ENCODE results near the gene KSR1.

KSR1 gene

DNA sequence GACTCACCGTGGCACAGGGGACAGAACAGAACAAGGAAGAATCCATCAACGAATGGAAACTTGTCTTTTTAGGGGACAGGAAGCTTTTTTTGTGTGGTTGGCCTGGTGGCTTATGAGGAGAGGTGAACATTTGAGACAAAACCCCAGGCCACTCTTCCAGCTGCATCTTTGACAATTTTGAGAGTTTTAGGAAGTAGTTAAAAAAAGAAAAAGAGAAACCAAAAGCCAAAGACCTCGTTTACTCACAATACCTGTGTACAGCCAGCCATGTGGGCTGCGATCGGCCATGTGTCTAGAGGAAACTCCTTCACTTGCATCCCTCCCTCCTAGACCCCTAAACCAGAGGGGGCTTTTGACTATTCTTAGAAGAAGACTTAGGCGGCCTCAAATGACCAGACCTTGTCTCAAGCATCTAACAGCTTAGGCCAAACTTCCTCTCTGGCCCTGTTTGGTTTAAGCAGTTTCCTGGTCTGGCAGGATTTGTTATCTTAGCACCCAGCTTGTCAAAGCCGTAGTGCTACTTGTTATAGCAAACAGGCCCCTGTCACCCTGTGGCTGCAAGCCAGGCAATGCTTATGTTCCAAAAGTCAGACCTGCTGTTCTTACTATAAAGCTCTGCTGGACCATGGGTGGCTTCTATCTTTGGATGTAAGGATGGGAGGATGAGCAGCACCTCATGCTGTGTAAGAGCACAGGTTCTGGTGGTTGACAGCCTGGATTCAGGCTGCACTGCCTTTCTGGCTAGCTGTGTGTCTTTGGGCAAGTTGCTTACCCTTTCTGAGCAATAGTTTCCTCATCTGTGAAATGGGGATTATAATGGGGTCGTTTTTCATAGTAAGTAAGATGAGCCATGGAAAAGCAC, 17.7 kb downstream of the KSR1 start:
- no peak for DNase-seq (ENCODE audit: low spot score)

DNA sequence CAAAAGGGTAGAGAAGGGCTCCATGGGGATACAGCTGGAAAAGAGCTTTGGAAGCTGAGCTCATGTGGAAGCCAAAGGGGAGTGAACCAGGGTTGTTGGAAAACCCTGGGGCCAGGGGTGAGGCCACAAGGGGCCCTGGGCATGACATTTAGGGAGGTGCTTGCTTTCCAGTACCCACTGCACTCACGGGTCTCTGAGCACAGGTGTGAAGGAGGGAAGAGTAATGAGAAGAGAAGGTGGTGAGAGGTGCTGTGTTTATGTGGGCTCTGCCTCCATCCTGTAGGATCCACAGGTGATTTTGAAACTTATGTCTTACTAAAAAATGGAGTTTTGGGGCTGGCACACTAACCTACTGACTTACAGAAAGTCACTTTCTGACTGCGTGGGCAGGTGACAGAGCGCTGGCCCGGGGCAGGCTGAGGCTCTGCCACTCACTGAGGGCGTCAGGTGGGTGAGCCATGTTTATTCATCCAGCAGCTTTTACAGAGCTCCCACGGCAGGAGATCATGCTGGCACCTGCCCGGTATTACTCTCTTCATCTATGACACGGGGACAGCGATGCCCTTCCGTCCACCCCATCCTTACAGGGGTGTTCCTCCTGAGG, 18.9 kb downstream of the KSR1 start:
- no peak for DNase-seq (ENCODE audit: low spot score)

DNA sequence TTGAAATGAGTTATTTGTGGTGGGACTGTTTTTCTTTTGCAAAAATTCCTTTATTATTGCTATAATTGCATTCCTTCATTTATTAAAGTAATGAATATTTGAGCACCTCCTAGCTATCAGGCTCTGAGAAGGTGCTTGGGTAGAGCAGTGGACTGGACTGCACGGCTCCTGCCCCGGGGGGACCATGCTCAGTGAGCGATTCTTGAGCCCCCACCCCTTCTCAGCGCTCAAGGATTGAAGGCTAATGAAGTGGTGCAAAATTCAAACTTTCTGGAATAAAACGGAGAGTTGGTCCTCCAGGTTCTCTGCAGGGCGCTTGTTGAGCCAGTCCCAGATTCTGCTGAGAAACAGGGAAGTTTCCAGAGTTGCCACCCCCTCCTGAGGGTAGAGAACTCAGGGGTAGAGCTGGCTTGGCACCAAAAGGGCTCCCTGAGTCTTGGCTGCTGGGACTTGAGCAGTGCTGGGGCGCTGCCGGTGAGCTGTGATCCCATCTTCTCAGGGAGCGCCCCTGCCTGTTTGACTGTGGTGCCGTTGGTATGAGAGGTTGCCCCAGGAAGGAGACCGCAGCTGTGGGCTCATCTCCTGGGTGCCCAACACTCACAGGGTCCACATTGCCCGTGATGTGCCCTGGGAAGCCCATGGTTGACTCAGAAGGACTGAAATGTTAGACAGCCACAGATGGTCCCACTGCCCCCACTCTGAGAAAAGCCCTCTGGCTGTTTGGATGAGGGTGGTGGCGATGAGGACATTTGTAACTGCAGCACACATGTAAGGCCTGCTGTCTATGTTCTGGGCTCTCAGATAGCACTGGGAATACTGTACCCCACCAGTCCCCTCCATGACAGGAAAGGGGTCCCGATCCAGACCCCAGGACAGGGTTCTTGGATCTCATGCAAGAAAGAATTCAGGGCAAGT, 20.0 kb downstream of the KSR1 start:
- no peak for DNase-seq (ENCODE audit: low spot score)

GRCh38 chr17:27477050-27477888, 21.0 kb downstream of the KSR1 start:
- no peak for DNase-seq (ENCODE audit: low spot score)

DNA sequence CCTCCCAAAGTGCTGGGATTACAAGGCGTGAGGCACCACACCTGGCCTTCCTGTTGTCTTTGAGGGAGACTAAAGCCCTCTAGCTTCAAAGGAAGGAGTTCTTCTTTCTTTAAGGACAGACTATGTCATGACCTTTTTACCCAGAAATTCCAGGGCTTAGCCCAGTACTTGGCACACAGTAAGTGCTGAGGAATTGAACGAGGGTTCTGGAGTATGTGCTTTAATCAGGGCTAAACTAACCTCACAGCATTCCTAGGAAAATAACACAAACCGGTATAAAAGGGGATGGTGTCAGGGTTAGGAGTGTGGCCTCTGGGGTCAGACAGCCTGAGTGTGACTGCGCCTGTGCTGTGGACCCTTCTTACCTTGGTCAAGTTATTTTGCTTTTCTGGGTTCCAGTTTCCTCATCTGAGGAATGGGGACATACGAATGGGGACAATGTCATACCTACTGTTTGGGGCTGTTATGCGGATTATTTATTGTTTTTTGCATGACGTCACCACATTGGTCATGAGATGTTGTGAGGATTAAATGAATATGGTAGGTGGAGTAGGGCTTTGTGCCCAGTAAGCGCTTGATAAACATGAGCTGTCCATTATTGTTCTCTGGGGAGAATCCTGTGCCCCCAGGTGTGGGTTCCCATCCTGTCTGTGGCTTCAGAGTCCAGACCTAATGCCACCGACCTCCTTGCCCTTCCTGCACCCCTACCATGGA, 21.9 kb downstream of the KSR1 start:
- no peak for DNase-seq (ENCODE audit: low spot score)

GRCh38 chr17:27478901-27479538, 22.8 kb downstream of the KSR1 start:
- no peak for DNase-seq (ENCODE audit: low spot score)

- no peak for DNase-seq (ENCODE audit: low spot score)
These were observed 23.6 kb downstream of the KSR1 start for GRCh38 chr17:27479838-27480237.

GRCh38 chr17:27480699-27481098, 24.5 kb downstream of the KSR1 start:
- no peak for DNase-seq (ENCODE audit: low spot score)

DNA sequence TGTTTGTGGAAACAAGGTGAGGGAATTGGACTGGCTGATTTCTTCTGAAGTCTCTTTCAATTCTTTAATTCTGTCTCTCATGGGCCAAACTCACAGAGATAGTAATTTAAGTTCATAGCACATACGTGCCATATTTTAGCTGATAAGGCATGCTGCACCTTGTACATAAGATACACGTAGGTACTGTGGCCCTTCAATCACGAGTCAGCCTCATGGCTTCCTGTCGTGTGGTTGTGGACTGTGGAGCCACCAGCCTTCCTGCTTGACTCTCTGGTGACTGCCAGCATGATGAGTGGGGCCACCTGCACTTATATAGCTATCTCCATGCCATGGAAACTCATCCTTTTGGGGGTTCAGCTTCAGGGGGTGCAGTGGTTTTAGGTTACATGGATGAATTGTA, 25.1 kb downstream of the KSR1 start:
- DNase-seq (ENCODE audit: low spot score), result no peak

GRCh38 chr17:27485125-27485524, 28.9 kb downstream of the KSR1 start:
- DNase-seq (ENCODE audit: low spot score), result no peak

- no peak for DNase-seq (ENCODE audit: low spot score)
These were observed 29.7 kb downstream of the KSR1 start for GRCh38 chr17:27485716-27486495.

- DNase-seq (ENCODE audit: low spot score), result no peak
These were observed 30.5 kb downstream of the KSR1 start for GRCh38 chr17:27486741-27487140.

DNA sequence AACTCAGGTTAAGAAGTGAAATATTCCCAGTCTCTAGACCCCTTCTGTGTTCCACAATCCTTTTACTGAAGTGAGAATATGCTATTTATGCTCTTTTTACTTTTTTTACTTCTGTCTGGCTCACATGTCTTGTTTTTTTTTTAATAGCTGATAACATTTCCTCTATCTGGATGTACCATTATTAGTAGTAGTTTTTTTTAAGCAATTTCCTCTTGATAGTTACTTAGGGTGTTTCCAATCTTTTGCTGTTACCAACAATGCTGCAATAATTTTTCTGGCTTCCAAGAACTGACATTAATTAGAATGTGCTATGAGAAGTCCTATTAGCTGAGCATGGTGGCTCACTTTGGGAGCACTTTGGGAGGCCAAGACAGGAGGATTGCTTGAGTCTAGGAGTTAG, 32.0 kb downstream of the KSR1 start:
- DNase-seq (ENCODE audit: low spot score), result no peak

GRCh38 chr17:27489045-27489715, 32.9 kb downstream of the KSR1 start:
- no peak for DNase-seq (ENCODE audit: low spot score)

GRCh38 chr17:27490391-27490790, 34.1 kb downstream of the KSR1 start:
- DNase-seq (ENCODE audit: low spot score), result no peak

DNA sequence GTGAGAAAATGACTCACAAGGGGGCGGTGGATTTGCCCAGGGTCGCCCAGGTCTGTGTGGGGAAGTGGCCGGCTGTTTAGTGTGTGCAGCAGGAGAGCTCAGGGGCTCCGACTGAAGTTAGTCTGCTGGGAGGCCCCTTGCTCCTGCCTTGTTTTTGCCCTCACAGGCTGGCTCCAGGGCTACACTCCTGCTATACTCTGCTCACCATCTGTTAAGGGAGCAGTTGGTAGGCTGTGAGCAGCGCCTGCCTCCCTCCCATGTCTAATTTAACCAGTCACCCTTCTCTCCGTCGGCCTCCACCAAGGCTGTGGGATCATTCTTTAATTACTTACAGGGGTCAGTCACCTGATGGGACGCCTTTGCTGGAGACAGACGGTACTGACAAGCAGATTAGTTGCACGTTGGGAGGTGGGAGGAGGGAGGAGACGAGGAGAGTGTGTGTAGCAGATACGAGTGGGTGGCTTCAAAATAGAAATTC, 35.5 kb downstream of the KSR1 start:
- no peak for DNase-seq (ENCODE audit: low spot score)

DNA sequence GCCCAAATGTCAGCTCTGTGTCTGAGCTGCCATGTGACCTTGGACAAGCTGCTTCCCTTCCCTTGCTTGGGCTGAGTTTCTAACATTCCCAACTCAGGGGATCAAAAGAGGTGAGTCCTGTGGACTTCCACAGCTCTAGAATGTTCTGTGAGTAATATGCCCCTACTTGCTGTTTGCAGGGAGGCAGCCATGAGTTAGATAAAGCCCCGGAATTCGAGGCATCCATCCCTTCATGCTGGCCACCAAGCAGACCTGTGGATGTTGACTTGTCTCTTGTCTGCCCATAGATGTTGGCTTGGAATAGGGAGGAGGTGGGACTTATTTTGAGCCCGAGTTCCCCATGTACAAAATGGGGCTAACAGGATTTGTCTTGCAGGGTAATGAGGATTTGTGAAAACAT, 36.2 kb downstream of the KSR1 start:
- DNase-seq (ENCODE audit: low spot score), result no peak

DNA sequence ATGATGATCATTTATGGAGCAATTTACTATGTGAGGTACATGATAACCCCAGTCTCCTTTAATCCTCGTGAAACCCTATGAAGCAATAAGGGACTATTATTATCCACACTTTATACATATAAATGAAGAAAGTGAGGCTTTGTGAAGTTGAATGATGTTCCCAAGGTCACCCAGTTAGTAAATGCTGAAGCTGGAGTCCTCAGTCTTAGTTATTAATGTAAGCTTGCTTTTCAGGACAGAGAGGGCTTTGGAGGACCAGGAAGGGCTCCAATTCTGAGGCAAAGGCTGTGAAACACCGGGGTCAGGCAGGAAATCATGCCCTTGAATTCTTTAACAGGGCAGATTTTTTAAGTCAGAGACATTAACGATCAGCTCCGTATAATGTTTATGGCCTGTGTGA, 36.8 kb downstream of the KSR1 start:
- no peak for DNase-seq (ENCODE audit: low spot score)
